HepG2 (cell line): ENCODE results near the gene TMEM198. TPM values are rescaled to one million over a fixed set of nuclear protein-coding genes. Genes with fewer than 3 reads are reported as not detected.

ENCODE experiments used
- AGO1 ChIP-seq: fragments of 200-400 bp; formaldehyde crosslinking; IDR thresholded peaks from 2 replicates; pipeline ENCODE4 v1.6.1; 2017; ENCODE audit warnings: mild to moderate bottlenecking, low read depth, low read length, moderate library complexity; ENCODE audit not compliant: poor library complexity, severe bottlenecking
- ARID4A ChIP-seq: sonication (generic); formaldehyde crosslinking; IDR thresholded peaks from 2 replicates; pipeline ENCODE4 v1.5.0; 2020; ENCODE audit warnings: mild to moderate bottlenecking, missing genetic modification reagents, borderline replicate concordance
- EZH2 ChIP-seq: conservative IDR thresholded peaks from 2 replicates; pipeline ENCODE4 v1.6.1; 2012; ENCODE audit warnings: mild to moderate bottlenecking, low read depth, low read length, moderate library complexity
- KAT7 ChIP-seq: IDR thresholded peaks from 2 replicates; pipeline ENCODE4 v1.6.1; 2018; ENCODE audit warnings: borderline replicate concordance, missing compliant biosample characterization
- NKX3-1 ChIP-seq: sonication (generic); formaldehyde crosslinking; IDR thresholded peaks from 2 replicates; pipeline ENCODE4 v1.5.0; 2020; ENCODE audit warnings: missing genetic modification reagents
- SIN3A ChIP-seq: IDR thresholded peaks from 2 replicates; pipeline ENCODE4 v1.6.1; 2011; ENCODE audit warnings: low read depth, mild to moderate bottlenecking, control low read depth, low read length, borderline replicate concordance
- TAF1 ChIP-seq: sonication (generic); formaldehyde crosslinking; IDR thresholded peaks from 2 replicates; pipeline ENCODE4 v1.4.0; 2020; ENCODE audit warnings: missing genetic modification reagents
- THYN1 ChIP-seq: sonication (generic); formaldehyde crosslinking; IDR thresholded peaks from 2 replicates; pipeline ENCODE4 v1.8.1; 2023; ENCODE audit warnings: low read depth, mild to moderate bottlenecking, moderate library complexity, missing genetic modification reagents, borderline replicate concordance
- ZMYM4 ChIP-seq: sonication (generic); formaldehyde crosslinking; IDR thresholded peaks from 2 replicates; pipeline ENCODE4 v1.8.1; 2023; ENCODE audit warnings: mild to moderate bottlenecking, missing genetic modification reagents
- ZNF281 ChIP-seq: sonication (generic); formaldehyde crosslinking; IDR thresholded peaks from 2 replicates; pipeline ENCODE4 v1.4.0; 2020; ENCODE audit warnings: missing genetic modification reagents, borderline replicate concordance
- ZNF34 ChIP-seq: sonication (generic); formaldehyde crosslinking; IDR thresholded peaks from 2 replicates; pipeline ENCODE4 v1.4.0; 2020; ENCODE audit warnings: mild to moderate bottlenecking, missing genetic modification reagents, borderline replicate concordance
- ZNF713 ChIP-seq: sonication (generic); formaldehyde crosslinking; IDR thresholded peaks from 2 replicates; pipeline ENCODE4 v1.4.0; 2020; ENCODE audit warnings: mild to moderate bottlenecking, missing genetic modification reagents
- ZNF772 ChIP-seq: sonication (generic); formaldehyde crosslinking; IDR thresholded peaks from 2 replicates; pipeline ENCODE4 v1.5.0; 2020; ENCODE audit warnings: mild to moderate bottlenecking, missing genetic modification reagents
- polyA plus RNA-seq, 8 experiments: library from polyadenylated mRNA; depleted of rRNA in 3 of 8; stranded (reverse) in 7 of 8; unstranded in 1 of 8; fragments of >200 nt; fragmentation: Illumina TruSeq in 4 of 8; extraction: Trizol in 4 of 8; gene quantifications; 2 replicates each; pipeline versions ENCODE4 v1.2.1 to v1.2.3, GENCODE V29; 2011 to 2016; ENCODE audit warnings: low read depth in 4 of 8, missing spikeins in 1 of 8, mixed read lengths in 1 of 8; ENCODE audit not compliant: insufficient read depth in 1 of 8
- total RNA-seq, 5 experiments: library from RNA; depleted of rRNA; stranded (reverse); fragments of >200 nt; fragmentation: Illumina TruSeq; extraction: Trizol; gene quantifications; 2 replicates each; pipeline ENCODE4 v1.2.3, GENCODE V29; 2016; ENCODE audit warnings: low read depth in 1 of 5
- TF ChIP-seq, protein P1 (sequence below): sonication (generic); formaldehyde crosslinking; IDR thresholded peaks from 2 replicates; pipeline ENCODE4 v1.4.0; 2020; ENCODE audit warnings: mild to moderate bottlenecking, missing genetic modification reagents, borderline replicate concordance
- TF ChIP-seq, protein P2 (sequence below): IDR thresholded peaks from 2 replicates; pipeline ENCODE4 v1.6.1; 2016; ENCODE audit warnings: low read depth

TMEM198 gene
- total and polyA plus RNA-seq, 2 of the 13 experiments (the other 11 are each of a cell fraction or from before 2014, with no cell fraction given), result 17.3 to 23.5 TPM

GRCh38 chr2:219495531-219496122 is 48.2 kb upstream of the TMEM198 start (continued):
- no peak for TF ChIP-seq NKX3-1 (CRISPR knock-in tag)
- no peak for TF ChIP-seq EZH2
- no peak for TF ChIP-seq TAF1
- peak; percentile 88 for TF ChIP-seq ZNF281 (CRISPR knock-in tag)
- TF ChIP-seq AGO1, result no peak
- TF ChIP-seq ZMYM4 (CRISPR knock-in tag), result peak; percentile 17; the same call in 1 of the 2 replicates
- TF ChIP-seq, protein P1, sequence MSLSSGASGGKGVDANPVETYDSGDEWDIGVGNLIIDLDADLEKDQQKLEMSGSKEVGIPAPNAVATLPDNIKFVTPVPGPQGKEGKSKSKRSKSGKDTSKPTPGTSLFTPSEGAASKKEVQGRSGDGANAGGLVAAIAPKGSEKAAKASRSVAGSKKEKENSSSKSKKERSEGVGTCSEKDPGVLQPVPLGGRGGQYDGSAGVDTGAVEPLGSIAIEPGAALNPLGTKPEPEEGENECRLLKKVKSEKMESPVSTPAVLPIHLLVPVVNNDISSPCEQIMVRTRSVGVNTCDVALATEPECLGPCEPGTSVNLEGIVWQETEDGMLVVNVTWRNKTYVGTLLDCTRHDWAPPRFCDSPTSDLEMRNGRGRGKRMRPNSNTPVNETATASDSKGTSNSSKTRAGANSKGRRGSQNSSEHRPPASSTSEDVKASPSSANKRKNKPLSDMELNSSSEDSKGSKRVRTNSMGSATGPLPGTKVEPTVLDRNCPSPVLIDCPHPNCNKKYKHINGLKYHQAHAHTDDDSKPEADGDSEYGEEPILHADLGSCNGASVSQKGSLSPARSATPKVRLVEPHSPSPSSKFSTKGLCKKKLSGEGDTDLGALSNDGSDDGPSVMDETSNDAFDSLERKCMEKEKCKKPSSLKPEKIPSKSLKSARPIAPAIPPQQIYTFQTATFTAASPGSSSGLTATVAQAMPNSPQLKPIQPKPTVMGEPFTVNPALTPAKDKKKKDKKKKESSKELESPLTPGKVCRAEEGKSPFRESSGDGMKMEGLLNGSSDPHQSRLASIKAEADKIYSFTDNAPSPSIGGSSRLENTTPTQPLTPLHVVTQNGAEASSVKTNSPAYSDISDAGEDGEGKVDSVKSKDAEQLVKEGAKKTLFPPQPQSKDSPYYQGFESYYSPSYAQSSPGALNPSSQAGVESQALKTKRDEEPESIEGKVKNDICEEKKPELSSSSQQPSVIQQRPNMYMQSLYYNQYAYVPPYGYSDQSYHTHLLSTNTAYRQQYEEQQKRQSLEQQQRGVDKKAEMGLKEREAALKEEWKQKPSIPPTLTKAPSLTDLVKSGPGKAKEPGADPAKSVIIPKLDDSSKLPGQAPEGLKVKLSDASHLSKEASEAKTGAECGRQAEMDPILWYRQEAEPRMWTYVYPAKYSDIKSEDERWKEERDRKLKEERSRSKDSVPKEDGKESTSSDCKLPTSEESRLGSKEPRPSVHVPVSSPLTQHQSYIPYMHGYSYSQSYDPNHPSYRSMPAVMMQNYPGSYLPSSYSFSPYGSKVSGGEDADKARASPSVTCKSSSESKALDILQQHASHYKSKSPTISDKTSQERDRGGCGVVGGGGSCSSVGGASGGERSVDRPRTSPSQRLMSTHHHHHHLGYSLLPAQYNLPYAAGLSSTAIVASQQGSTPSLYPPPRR (CRISPR knock-in tag), result 0 out of 2 replicates have a peak, but pooled peaks have one; percentile 42
- 0 out of 2 replicates have a peak, but pooled peaks have one; percentile 57 for TF ChIP-seq SIN3A
- no peak for TF ChIP-seq KAT7 (CRISPR knock-in tag)
- TF ChIP-seq ARID4A, result peak; percentile 44; the same call in 1 of the 2 replicates
- no peak for TF ChIP-seq ZNF713 (CRISPR knock-in tag)
- TF ChIP-seq, protein P2, sequence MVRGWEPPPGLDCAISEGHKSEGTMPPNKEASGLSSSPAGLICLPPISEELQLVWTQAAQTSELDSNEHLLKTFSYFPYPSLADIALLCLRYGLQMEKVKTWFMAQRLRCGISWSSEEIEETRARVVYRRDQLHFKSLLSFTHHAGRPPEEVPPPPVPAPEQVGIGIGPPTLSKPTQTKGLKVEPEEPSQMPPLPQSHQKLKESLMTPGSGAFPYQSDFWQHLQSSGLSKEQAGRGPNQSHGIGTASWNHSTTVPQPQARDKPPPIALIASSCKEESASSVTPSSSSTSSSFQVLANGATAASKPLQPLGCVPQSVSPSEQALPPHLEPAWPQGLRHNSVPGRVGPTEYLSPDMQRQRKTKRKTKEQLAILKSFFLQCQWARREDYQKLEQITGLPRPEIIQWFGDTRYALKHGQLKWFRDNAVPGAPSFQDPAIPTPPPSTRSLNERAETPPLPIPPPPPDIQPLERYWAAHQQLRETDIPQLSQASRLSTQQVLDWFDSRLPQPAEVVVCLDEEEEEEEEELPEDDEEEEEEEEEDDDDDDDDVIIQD (CRISPR knock-in tag), result peak; percentile 20; the same call in 1 of the 2 replicates
- TF ChIP-seq THYN1 (CRISPR knock-in tag), result no peak
- TF ChIP-seq ZNF34, result no peak
- TF ChIP-seq ZNF772 (CRISPR knock-in tag), result peak; percentile 66; the same call in 1 of the 2 replicates
